HEK293T (cell line): ENCODE results near the gene SERPINI2.

Source experiments
- CTBP1 ChIP-seq: fragments of 450-650 bp; IDR thresholded peaks from 2 replicates; pipeline ENCODE4 v1.6.1; 2016; ENCODE audit warnings: borderline replicate concordance
- ELF4 ChIP-seq: fragments of 450-650 bp; IDR thresholded peaks from 2 replicates; pipeline ENCODE4 v1.6.1; 2017; ENCODE audit warnings: antibody characterized with exemption
- FOXA1 ChIP-seq: fragments of 450-650 bp; IDR thresholded peaks from 2 replicates; pipeline ENCODE4 v1.6.1; 2016; ENCODE audit warnings: mild to moderate bottlenecking
- FOXK2 ChIP-seq: fragments of 450-650 bp; IDR thresholded peaks from 2 replicates; pipeline ENCODE4 v1.6.1; 2016; ENCODE audit warnings: mild to moderate bottlenecking
- FOXM1 ChIP-seq: fragments of 450-650 bp; IDR thresholded peaks from 2 replicates; pipeline ENCODE4 v1.6.1; 2017; ENCODE audit warnings: mild to moderate bottlenecking, borderline replicate concordance
- HDGF ChIP-seq: fragments of 450-650 bp; IDR thresholded peaks from 2 replicates; pipeline ENCODE4 v1.6.1; 2017; ENCODE audit warnings: antibody characterized with exemption, borderline replicate concordance
- NFRKB ChIP-seq: fragments of 450-650 bp; IDR thresholded peaks from 2 replicates; pipeline ENCODE4 v1.6.1; 2016; ENCODE audit warnings: mild to moderate bottlenecking, moderate library complexity
- SP1 ChIP-seq: fragments of 450-650 bp; IDR thresholded peaks from 2 replicates; pipeline ENCODE4 v1.6.1; 2017
- TARDBP ChIP-seq: fragments of 450-650 bp; IDR thresholded peaks from 2 replicates; pipeline ENCODE4 v1.6.1; 2016
- ZNF384 ChIP-seq: fragments of 450-650 bp; IDR thresholded peaks from 2 replicates; pipeline ENCODE4 v1.6.1; 2016

- TF ChIP-seq SP1 (no peak), HDGF (no peak), FOXA1 (no peak), NFRKB (no peak), TARDBP (no peak), FOXK2 (no peak), CTBP1 (no peak), FOXM1 (no peak), ZNF384 (no peak), ELF4 (no peak)
Measured at GRCh38 chr3:167473863-167474262, at the start of gene SERPINI2.
